ENCODE results near the gene SERPINA9.

DNA sequence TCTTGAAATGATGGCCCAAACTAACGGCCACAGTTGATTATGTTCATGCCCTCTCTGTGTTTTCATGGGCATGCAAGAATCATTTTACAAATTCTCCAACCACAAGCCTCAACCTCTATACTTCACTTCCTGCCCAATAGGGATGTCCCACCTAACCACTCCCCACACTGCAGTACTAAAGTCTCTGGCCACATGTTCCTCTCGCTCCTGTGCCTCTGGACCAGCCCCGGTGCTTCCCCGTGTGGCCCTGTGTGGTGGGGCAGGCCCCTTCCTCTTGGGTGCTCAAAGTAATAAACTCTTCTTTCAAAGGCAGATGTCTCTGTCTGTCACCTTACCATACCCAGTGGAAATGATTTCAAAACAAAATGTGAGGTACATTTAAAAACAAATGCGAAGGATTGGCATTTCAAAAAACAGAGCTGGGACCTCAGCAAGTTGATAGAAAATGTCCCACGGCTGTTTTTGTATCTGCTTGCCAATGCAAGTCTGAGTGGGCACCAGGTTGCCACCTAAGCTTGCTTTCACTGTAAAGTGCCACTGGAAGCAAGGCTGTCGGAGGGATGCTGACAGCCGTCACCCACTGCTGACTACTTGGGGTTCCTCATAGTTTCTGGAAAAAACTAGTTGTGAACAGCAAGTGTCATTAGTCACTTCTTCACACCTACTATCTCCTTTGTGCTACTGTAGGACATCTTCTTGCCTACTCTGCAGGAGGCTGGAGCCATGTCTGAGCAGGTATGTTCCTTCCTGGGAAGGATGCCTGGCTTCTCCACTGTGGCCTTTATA is 15.2 kb downstream of the SERPINA9 start:
- TF ChIP-seq KDM1A (IDR thresholded peaks at IDR 0.05; ENCODE audit: low read depth), result no peak
- no peak for TF ChIP-seq MAFK (IDR thresholded peaks at IDR 0.05; ENCODE audit: partially characterized antibody)
- no peak for TF ChIP-seq RFX5 (IDR thresholded peaks at IDR 0.05)
- no peak for TF ChIP-seq MAZ (IDR thresholded peaks at IDR 0.05; ENCODE audit: borderline replicate concordance, low read depth, low read length)
- TF ChIP-seq ESRRA (IDR thresholded peaks at IDR 0.05; ENCODE audit: borderline replicate concordance, low read length), result no peak
- TF ChIP-seq CHD4 (IDR thresholded peaks at IDR 0.05; ENCODE audit: borderline replicate concordance), result no peak
- TF ChIP-seq, protein P1, sequence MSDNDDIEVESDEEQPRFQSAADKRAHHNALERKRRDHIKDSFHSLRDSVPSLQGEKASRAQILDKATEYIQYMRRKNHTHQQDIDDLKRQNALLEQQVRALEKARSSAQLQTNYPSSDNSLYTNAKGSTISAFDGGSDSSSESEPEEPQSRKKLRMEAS (IDR thresholded peaks at IDR 0.05), result no peak
- TF ChIP-seq, protein P2, sequence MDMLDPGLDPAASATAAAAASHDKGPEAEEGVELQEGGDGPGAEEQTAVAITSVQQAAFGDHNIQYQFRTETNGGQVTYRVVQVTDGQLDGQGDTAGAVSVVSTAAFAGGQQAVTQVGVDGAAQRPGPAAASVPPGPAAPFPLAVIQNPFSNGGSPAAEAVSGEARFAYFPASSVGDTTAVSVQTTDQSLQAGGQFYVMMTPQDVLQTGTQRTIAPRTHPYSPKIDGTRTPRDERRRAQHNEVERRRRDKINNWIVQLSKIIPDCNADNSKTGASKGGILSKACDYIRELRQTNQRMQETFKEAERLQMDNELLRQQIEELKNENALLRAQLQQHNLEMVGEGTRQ (IDR thresholded peaks at IDR 0.05), result no peak
- TF ChIP-seq, protein P3, sequence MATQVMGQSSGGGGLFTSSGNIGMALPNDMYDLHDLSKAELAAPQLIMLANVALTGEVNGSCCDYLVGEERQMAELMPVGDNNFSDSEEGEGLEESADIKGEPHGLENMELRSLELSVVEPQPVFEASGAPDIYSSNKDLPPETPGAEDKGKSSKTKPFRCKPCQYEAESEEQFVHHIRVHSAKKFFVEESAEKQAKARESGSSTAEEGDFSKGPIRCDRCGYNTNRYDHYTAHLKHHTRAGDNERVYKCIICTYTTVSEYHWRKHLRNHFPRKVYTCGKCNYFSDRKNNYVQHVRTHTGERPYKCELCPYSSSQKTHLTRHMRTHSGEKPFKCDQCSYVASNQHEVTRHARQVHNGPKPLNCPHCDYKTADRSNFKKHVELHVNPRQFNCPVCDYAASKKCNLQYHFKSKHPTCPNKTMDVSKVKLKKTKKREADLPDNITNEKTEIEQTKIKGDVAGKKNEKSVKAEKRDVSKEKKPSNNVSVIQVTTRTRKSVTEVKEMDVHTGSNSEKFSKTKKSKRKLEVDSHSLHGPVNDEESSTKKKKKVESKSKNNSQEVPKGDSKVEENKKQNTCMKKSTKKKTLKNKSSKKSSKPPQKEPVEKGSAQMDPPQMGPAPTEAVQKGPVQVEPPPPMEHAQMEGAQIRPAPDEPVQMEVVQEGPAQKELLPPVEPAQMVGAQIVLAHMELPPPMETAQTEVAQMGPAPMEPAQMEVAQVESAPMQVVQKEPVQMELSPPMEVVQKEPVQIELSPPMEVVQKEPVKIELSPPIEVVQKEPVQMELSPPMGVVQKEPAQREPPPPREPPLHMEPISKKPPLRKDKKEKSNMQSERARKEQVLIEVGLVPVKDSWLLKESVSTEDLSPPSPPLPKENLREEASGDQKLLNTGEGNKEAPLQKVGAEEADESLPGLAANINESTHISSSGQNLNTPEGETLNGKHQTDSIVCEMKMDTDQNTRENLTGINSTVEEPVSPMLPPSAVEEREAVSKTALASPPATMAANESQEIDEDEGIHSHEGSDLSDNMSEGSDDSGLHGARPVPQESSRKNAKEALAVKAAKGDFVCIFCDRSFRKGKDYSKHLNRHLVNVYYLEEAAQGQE (IDR thresholded peaks at IDR 0.05), result no peak
- TF ChIP-seq EP300 (IDR thresholded peaks at IDR 0.05), result no peak
- TF ChIP-seq, protein P4, sequence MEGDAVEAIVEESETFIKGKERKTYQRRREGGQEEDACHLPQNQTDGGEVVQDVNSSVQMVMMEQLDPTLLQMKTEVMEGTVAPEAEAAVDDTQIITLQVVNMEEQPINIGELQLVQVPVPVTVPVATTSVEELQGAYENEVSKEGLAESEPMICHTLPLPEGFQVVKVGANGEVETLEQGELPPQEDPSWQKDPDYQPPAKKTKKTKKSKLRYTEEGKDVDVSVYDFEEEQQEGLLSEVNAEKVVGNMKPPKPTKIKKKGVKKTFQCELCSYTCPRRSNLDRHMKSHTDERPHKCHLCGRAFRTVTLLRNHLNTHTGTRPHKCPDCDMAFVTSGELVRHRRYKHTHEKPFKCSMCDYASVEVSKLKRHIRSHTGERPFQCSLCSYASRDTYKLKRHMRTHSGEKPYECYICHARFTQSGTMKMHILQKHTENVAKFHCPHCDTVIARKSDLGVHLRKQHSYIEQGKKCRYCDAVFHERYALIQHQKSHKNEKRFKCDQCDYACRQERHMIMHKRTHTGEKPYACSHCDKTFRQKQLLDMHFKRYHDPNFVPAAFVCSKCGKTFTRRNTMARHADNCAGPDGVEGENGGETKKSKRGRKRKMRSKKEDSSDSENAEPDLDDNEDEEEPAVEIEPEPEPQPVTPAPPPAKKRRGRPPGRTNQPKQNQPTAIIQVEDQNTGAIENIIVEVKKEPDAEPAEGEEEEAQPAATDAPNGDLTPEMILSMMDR (IDR thresholded peaks at IDR 0.05), result no peak

All from A549 (cell line).